ENCODE data around the gene PEG3. TPM values are rescaled to one million over a fixed set of nuclear protein-coding genes. Genes with fewer than 3 reads are reported as not detected.

The PEG3 gene
- total and polyA plus RNA-seq, 10 of the 15 experiments (the other 5 are each of a cell fraction or from before 2014, with no cell fraction given) = 0.03 to 0.33 TPM; not detected in 8

DNA sequence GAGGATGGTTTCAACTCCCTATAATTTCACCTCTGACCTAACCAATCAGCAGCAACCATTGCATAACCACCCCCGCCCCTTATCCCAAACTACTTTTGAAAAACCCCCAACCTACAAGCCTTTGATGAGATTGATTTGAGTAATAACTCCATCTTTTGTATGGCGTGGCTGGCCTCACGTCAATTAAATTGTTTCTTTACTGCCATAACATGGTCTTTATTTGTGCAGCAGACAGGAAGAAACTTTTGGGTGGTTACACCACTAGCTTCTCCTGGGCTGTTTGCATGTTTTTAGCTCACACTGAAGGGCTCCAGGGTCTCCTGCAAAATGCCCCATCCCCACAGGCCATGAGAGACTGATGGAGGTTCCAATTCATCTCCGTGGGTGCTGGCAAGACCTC is 34.0 kb upstream of the PEG3 start:
- Histone ChIP-seq H3K9ac (ENCODE audit: control insufficient read depth, insufficient read depth, low read length) (no peak overlapping the region), H3K27ac (ENCODE audit: control insufficient read depth, insufficient read depth) (no peak overlapping the region), H4K20me1 (ENCODE audit: control insufficient read depth, insufficient read depth) (no peaks in the 10 kb centered on the region), H3K9me3 (replicated peaks; ENCODE audit: control insufficient read depth, insufficient read depth, low read length) (no peaks in the 10 kb centered on the region; the same call in 1 of the 3 replicates), H3K36me3 (ENCODE audit: control insufficient read depth in 2 of 2, insufficient read depth in 2 of 2, low read length in 1 of 2) (no peaks in the 10 kb centered on the region), H3K27me3 (replicated peaks in 1 of 2; ENCODE audit: control insufficient read depth in 2 of 2, insufficient read depth in 2 of 2, low read length in 1 of 2) (no peaks in the 10 kb centered on the region), H3K79me2 (ENCODE audit: control insufficient read depth, insufficient read depth, low read length) (no peaks in the 10 kb centered on the region), H2AFZ (ENCODE audit: control insufficient read depth, low read depth, low read length) (no peak overlapping the region), H3K4me1 (ENCODE audit: control insufficient read depth, insufficient read depth, low read length) (no peaks in the 10 kb centered on the region), H3K4me3 (no peak overlapping the region), H3K4me2 (ENCODE audit: control insufficient read depth, insufficient read depth) (no peak overlapping the region)
- TF ChIP-seq NRF1 (conservative IDR thresholded peaks at IDR 0.05; ENCODE audit: low read depth, low read length) (no peak), POLR2AphosphoS2 (IDR thresholded peaks at IDR 0.05; ENCODE audit: low read depth, low read length) (no peak), SP1 (IDR thresholded peaks at IDR 0.05; ENCODE audit: low read depth, low read length) (no peak), SRF (IDR thresholded peaks at IDR 0.05; ENCODE audit: low read depth in 2 of 2, low read length in 2 of 2) (no peak), TBL1XR1 (IDR thresholded peaks at IDR 0.05; ENCODE audit: low read depth, low read length) (no peak), EP300 (IDR thresholded peaks at IDR 0.05; ENCODE audit: borderline replicate concordance in 1 of 2, control insufficient read depth in 1 of 2, low read depth in 2 of 2, low read length in 2 of 2) (no peak), NFYB (IDR thresholded peaks at IDR 0.05; ENCODE audit: insufficient read depth, low read depth, low read length) (no peak), ZNF274 (IDR thresholded peaks at IDR 0.05; ENCODE audit: insufficient read depth, insufficient read length) (no peak)
- TF ChIP-seq, protein P1, sequence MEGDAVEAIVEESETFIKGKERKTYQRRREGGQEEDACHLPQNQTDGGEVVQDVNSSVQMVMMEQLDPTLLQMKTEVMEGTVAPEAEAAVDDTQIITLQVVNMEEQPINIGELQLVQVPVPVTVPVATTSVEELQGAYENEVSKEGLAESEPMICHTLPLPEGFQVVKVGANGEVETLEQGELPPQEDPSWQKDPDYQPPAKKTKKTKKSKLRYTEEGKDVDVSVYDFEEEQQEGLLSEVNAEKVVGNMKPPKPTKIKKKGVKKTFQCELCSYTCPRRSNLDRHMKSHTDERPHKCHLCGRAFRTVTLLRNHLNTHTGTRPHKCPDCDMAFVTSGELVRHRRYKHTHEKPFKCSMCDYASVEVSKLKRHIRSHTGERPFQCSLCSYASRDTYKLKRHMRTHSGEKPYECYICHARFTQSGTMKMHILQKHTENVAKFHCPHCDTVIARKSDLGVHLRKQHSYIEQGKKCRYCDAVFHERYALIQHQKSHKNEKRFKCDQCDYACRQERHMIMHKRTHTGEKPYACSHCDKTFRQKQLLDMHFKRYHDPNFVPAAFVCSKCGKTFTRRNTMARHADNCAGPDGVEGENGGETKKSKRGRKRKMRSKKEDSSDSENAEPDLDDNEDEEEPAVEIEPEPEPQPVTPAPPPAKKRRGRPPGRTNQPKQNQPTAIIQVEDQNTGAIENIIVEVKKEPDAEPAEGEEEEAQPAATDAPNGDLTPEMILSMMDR (IDR thresholded peaks at IDR 0.05 in 2 of 3, conservative IDR thresholded peaks at IDR 0.05 in 1 of 3; ENCODE audit: control insufficient read depth in 2 of 3, extremely low read depth in 1 of 3, insufficient read depth in 1 of 3, low read depth in 3 of 3, low read length in 3 of 3) = no peak
- no TSS peak for BruUV-seq (replicated peaks)
- 1% methylated on average over 4 of the region's 4 CpGs for WGBS (ENCODE audit: insufficient coverage, insufficient replicate concordance, low lambda C conversion rate, missing lambda C conversion rate)
- CTCF ChIA-PET = no interaction called here
- SMC1A ChIA-PET (ENCODE audit: uncharacterized antibody, unreplicated experiment) = no interaction called here
- POLR2A ChIA-PET = no interaction called here
- RAD21 ChIA-PET (ENCODE audit: unreplicated experiment) = no interaction called here
- DNase-seq (ENCODE audit: low read depth, low spot score) (no peak), ATAC-seq (no peak), FAIRE-seq (no peak)
- intact Hi-C loops (cut with micrococcal nuclease; ENCODE audit: unreplicated experiment) (no loop called here), in situ Hi-C loops (cut with MboI) (no loop called here)
